Gastrocnemius medialis (tissue), 4 donors: ENCODE results near the gene DUSP1. TPM values are rescaled to one million over a fixed set of nuclear protein-coding genes. Genes with fewer than 3 reads are reported as not detected.

Source experiments
- ATAC-seq, 2 donors: fragments of 150-250 bp; one replicate each; pipeline ENCODE4 v1.9.1; 2016
- DNase-seq, 2 donors: peaks; one replicate each; pipeline ENCODE4 v3.0.0-alpha.2; 2019
- H3K27ac ChIP-seq, 4 donors: fragments of 200-600 bp; sonication (generic); 1 replicate in 1 of 4; 2 replicates in 3 of 4; pipeline ENCODE4 v1.5.1; 2016 to 2018; ENCODE audit warnings: mild to moderate bottlenecking in 2 of 4, moderate library complexity in 1 of 4
- H3K27me3 ChIP-seq, 3 donors: fragments of 200-600 bp; sonication (generic) in 2 of 3; 1 replicate in 1 of 3; 2 replicates in 2 of 3; pipeline versions ENCODE4 v1.5.1 to v1.6.0; 2016 to 2019; ENCODE audit warnings: mild to moderate bottlenecking in 1 of 3, moderate library complexity in 1 of 3
- H3K36me3 ChIP-seq, 2 donors: fragments of 200-600 bp; sonication (generic) in 1 of 2; one replicate each; pipeline ENCODE4 v1.5.1; 2017 to 2018
- H3K4me1 ChIP-seq, 2 donors: fragments of 200-600 bp; sonication (generic) in 1 of 2; one replicate each; pipeline ENCODE4 v1.5.1; 2016 to 2017; ENCODE audit warnings: mild to moderate bottlenecking in 2 of 2
- H3K4me3 ChIP-seq, 4 donors: fragments of 200-600 bp; sonication (generic) in 3 of 4; 1 replicate in 1 of 4; 2 replicates in 3 of 4; pipeline ENCODE4 v1.5.1; 2016 to 2019; ENCODE audit warnings: mild to moderate bottlenecking in 2 of 4
- H3K9me3 ChIP-seq, 3 donors: fragments of 200-600 bp; sonication (generic) in 2 of 3; 1 replicate in 1 of 3; 2 replicates in 2 of 3; pipeline ENCODE4 v1.5.1; 2016 to 2019
- POLR2A ChIP-seq, 2 donors: fragments of 450-650 bp; IDR thresholded peaks; one replicate each; pipeline ENCODE4 v1.6.1; 2017; ENCODE audit warnings: antibody characterized with exemption in 2 of 2, mild to moderate bottlenecking in 2 of 2, moderate library complexity in 2 of 2
- in situ Hi-C, 4 donors: fragments of 200-750 bp; cut with MboI; loops; one replicate each; pipeline versions ENCODE4 v1.15.0 to v1.8.0; 2017; ENCODE audit warnings: low sequenced_read_pairs in 4 of 4
- intact Hi-C: fragments of 100-400 bp; cut with DNase I; formaldehyde crosslinking; loops from one replicate; pipeline ENCODE4 v1.15.1; 2023; ENCODE audit warnings: low total_unique reads
- total RNA-seq, 4 donors: library from RNA; depleted of rRNA; stranded (reverse); fragments of >200 nt; gene quantifications; one replicate each; pipeline versions ENCODE4 v1.1.0 to v1.2.3, GENCODE V29; 2016
- TF ChIP-seq, protein P1 (sequence below), 5 experiments: fragments of 450-650 bp in 3 of 5; fragments of 200-600 bp in 2 of 5; sonication (generic) in 2 of 5; IDR thresholded peaks in 4 of 5; conservative IDR thresholded peaks in 1 of 5; 1 replicate in 4 of 5; 2 replicates in 1 of 5; pipeline ENCODE4 v1.5.1; 2016 to 2019; ENCODE audit warnings: antibody characterized with exemption in 5 of 5, mild to moderate bottlenecking in 3 of 5, moderate library complexity in 3 of 5

DUSP1 gene
- total RNA-seq, 4 donors from 2014 or later = 345 to 1,004 (median 793) TPM

DNA sequence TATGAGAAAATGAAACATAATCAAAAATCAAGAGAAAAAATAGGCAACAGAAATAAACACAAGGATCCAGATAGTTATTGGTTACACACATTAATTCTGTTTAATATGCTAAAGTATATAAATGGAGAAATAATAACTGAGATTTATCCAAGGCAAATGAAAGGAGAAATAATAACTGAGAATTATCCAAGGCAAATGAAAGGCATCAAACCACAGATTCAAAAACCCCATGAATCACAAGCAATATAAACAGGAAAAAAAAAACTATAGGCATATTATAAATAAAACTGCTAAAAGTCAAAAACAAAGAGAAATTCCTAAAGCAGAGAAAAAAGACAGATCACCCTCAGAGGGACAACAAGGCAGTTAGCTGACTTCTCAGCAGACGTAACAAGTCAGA, 10.9 kb downstream of the DUSP1 start:
- no peak for ATAC-seq
- Histone ChIP-seq H3K27me3 (no peaks in the 10 kb centered on the region), H3K36me3 (no peaks in the 10 kb centered on the region), H3K4me3 (no peak overlapping the region), H3K9me3 (no peaks in the 10 kb centered on the region), H3K27ac (no peak overlapping the region), H3K4me1 (peaks cover 3 to 6% of the 10 kb centered on the region in 2 donors)
- DNase-seq = no peak
- intact Hi-C loops = no loop called here
- TF ChIP-seq POLR2A (IDR thresholded peaks at IDR 0.05) = no peak
- TF ChIP-seq, protein P1, sequence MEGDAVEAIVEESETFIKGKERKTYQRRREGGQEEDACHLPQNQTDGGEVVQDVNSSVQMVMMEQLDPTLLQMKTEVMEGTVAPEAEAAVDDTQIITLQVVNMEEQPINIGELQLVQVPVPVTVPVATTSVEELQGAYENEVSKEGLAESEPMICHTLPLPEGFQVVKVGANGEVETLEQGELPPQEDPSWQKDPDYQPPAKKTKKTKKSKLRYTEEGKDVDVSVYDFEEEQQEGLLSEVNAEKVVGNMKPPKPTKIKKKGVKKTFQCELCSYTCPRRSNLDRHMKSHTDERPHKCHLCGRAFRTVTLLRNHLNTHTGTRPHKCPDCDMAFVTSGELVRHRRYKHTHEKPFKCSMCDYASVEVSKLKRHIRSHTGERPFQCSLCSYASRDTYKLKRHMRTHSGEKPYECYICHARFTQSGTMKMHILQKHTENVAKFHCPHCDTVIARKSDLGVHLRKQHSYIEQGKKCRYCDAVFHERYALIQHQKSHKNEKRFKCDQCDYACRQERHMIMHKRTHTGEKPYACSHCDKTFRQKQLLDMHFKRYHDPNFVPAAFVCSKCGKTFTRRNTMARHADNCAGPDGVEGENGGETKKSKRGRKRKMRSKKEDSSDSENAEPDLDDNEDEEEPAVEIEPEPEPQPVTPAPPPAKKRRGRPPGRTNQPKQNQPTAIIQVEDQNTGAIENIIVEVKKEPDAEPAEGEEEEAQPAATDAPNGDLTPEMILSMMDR (IDR thresholded peaks at IDR 0.05 in 4 of 5, conservative IDR thresholded peaks at IDR 0.05 in 1 of 5) = no peak
- in situ Hi-C loops = no loop called here

DNA sequence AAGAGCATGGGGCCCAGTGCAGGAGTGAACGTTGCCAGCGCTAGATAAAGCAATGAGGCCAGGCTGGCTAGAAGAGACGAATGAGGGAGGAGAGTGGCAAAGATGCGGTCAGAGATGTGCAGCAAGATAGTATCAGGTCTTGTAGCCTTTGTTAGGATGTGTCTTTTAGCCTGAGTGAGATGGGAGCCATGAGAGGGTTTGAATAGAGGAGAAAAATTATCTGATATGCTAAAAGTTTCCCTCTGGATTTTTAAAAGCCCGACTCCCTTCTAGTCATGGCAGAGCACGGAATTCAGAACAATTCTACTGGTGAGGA, 12.2 kb downstream of the DUSP1 start:
- H3K4me1 ChIP-seq = peaks cover 0 to 3% of the 10 kb centered on the region in 2 donors
- DNase-seq (no peak), ATAC-seq (no peak)
- intact Hi-C loops = no loop called here
- H3K27ac ChIP-seq = peak overlapping the region in 1 of 4 donors; percentile 55
- in situ Hi-C loops = no loop called here
- H3K9me3 ChIP-seq = no peaks in the 10 kb centered on the region
- H3K27me3 ChIP-seq = no peaks in the 10 kb centered on the region
- no peak overlapping the region for H3K4me3 ChIP-seq
- H3K36me3 ChIP-seq = no peaks in the 10 kb centered on the region
- TF ChIP-seq, protein P1 (IDR thresholded peaks at IDR 0.05 in 4 of 5, conservative IDR thresholded peaks at IDR 0.05 in 1 of 5) = no peak
- no peak for TF ChIP-seq POLR2A (IDR thresholded peaks at IDR 0.05)

DNA sequence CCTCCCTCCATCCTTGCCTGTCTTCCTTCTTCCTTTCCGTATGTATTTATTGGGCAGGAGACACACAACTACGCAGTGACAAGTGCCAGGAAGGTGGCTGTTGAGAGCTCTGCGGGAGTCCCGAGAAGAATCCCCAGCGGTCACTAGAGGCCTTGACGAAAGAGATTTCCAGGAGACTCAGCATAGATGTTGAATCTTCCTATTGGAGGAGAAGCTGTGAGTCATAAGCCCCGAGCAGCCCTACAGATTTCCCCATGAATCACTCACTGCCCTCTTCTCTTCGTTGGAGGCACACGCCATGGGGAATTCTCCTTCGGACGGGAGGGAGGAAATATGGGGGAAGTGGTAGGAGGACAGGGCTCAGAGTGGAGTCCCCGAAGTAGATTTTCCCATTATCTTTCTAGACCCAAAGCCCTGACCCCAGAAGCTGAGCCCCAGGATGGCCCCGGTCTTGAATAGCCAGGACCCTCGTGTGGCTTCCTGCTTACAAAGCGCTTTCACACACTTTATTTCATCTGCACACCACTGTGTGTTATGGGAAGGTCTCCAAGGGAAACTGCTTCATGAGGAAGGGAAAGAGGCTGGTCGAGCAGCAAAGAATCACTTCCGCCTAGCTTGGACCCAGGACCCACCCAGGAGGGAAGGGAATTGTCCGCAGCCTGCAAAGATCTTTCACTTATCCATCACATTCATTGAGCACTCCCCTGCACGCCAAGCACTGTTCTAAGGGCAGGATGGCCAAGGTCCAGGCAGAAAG, 12.7 kb downstream of the DUSP1 start:
- ATAC-seq (peak; percentile 27 to 55), DNase-seq (no peak)
- no peak overlapping the region for H3K4me3 ChIP-seq
- no peaks in the 10 kb centered on the region for H3K36me3 ChIP-seq
- H3K27ac ChIP-seq = peak overlapping the region in 3 of 4 donors; percentile 21 to 55 (median 44)
- in situ Hi-C loops = no loop called here
- no peaks in the 10 kb centered on the region for H3K27me3 ChIP-seq
- TF ChIP-seq POLR2A (IDR thresholded peaks at IDR 0.05) = peak; percentile 15 to 26
- TF ChIP-seq, protein P1 (IDR thresholded peaks at IDR 0.05 in 4 of 5, conservative IDR thresholded peaks at IDR 0.05 in 1 of 5) = no peak
- H3K9me3 ChIP-seq = no peaks in the 10 kb centered on the region
- intact Hi-C loops = no loop called here
- H3K4me1 ChIP-seq = peaks cover 0 to 3% of the 10 kb centered on the region in 2 donors

GRCh38 chr5:172757394-172758010, 13.5 kb downstream of the DUSP1 start:
- ATAC-seq = no peak
- peaks cover 0 to 3% of the 10 kb centered on the region in 2 donors for H3K4me1 ChIP-seq

More at GRCh38 chr5:172757394-172758010, 13.5 kb downstream of the DUSP1 start:
- Histone ChIP-seq H3K9me3 (no peaks in the 10 kb centered on the region), H3K36me3 (no peaks in the 10 kb centered on the region), H3K27me3 (no peaks in the 10 kb centered on the region), H3K4me3 (no peak overlapping the region), H3K27ac (peak overlapping the region in 2 of 4 donors; percentile 21 to 55)
- DNase-seq = no peak
- intact Hi-C loops (no loop called here), in situ Hi-C loops (no loop called here)
- no peak for TF ChIP-seq POLR2A (IDR thresholded peaks at IDR 0.05)
- TF ChIP-seq, protein P1 (IDR thresholded peaks at IDR 0.05 in 4 of 5, conservative IDR thresholded peaks at IDR 0.05 in 1 of 5) = no peak
